Hypothalamus (tissue), 51 donors: ENCODE results near the gene TNFAIP3.
"Not testable (repeated sequence)": the region's sequence is repeated elsewhere in the genome, so short reads cannot be mapped to it uniquely, and the experiment has no call there.

Source experiments
- DNase-seq, 51 donors: peaks; one replicate each; lab custom pipeline; 2025; lab: John Stamatoyannopoulos, UW

The TNFAIP3 gene

DNA sequence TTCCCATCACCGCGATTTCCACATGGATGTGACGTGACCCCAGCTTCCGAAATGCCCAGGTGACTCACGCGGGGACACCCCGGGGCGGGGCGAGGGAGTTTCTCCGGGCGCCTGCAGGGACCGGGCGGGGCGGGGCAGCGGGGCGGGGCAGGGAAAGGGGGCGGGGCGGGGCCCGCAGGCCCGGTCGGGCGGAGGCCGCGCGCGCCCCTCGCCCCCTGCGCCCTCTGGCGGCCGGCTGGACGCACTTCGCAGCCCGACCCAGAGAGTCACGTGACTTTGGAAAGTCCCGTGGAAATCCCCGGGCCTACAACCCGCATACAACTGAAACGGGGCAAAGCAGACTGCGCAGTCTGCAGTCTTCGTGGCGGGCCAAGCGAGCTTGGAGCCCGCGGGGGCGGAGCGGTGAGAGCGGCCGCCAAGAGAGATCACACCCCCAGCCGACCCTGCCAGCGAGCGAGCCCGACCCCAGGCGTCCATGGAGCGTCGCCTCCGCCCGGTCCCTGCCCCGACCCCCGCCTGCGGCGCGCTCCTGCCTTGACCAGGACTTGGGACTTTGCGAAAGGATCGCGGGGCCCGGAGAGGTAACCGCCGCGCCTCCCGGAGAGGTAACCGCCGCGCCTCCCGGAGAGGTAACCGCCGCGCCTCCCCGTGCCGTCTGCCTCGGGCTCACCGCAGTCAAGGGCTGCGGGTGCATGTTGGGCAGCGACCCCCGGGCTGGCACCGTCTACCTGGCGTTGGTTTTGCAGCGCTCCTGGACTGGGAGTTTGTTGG is at the start of gene TNFAIP3:
Gene TNFAIP3, plus strand, starts transcription at position 346 of the 771 bp plus-strand sequence. CDS start 3,969 bp downstream, outside the sequence.
- peak; percentile 27 to 90 (median 76) for DNase-seq

DNA sequence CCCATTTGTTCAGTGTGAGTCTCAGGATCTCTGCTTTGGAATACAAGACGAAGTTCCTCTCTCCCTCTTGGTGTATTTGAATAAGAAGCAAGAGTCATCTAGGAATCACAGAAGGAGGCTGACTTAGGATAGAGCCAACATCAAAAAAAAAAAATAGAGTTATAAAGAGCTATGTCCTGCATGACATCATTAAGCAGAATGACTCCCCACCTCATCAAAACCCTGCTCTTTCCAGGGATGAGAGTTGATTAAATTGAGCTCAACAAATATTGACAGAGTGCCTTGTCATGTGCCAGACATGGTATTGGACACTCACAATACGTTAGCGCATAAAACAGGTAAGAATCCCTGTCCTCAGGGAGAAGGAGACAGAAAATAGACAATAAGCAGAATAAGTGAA is 48.6 kb upstream of the TNFAIP3 start:
- DNase-seq, result no peak

DNA sequence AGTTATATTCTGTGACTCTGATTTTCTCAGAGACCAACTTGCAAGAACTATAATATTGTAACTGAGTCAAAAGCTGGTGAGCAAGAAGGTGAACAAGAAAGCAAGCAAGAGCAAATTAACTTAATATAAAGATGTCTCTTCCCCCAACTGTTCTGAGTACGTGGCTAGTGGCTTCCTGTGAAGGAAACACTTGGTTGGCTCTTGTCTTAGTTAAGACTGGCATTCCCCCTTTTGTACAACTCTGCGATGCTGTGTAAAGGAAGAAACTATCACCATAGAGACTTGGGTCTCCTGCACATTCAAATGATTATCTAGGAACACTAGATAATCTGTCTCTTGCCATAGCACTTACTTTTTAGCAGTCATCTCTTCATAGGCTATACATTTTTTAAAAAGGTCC is 47.3 kb upstream of the TNFAIP3 start:
- DNase-seq, result no peak

DNA sequence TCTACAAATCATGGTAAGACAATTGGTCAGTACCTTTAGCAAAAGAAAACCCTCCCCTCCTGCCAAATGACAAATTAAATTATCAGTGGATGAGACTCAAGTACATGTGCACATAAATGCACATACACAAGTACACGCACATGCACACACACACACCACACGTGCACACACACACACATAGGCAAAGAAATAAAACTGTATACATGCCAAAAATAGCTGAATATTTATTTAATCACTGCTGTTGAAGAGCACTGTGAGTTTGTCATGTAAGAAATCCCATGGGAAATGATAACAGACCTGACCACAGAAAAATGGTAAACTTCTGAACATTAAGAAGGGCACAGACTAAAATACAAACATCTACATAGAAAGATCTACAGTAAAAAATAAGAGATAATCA is 46.6 kb upstream of the TNFAIP3 start:
- no peak for DNase-seq

DNA sequence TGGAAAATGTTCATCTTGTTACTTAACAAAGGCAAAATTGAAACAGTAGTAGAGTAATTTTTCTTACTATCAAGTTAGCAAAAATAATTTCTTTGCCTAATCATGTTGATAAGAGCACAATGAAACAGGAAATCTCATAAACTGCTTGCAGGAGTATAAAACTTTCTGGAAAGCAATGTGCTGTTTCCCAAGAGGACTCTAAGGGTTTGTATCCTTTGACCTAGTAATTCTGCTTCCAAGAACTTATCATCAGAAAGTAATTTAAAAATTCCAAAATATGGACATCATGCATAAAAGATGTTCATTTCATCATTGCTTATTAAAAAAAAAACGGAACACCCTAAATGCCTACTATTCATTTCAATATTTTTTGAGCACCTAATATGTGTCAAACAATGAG is 46.1 kb upstream of the TNFAIP3 start:
- no peak for DNase-seq

DNA sequence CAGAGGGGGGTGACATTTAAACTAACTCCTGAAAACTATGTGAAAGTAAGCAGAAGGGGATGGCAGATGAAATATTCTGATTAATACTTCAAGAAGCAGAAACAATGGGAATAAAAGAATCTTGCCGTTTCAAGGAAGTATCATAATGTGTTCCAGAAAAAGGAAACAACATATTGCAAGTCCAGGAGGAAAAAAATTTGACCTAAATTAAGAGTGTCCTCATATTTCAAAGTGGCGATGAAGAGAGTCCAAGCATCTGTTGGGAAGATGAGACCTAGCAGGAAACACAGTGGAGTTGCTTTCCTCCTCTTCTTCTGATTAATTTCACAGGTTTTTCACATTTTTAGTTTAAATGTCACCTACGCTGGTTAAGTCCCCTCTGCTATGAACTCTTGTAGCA is 45.6 kb upstream of the TNFAIP3 start:
- no peak for DNase-seq

DNA sequence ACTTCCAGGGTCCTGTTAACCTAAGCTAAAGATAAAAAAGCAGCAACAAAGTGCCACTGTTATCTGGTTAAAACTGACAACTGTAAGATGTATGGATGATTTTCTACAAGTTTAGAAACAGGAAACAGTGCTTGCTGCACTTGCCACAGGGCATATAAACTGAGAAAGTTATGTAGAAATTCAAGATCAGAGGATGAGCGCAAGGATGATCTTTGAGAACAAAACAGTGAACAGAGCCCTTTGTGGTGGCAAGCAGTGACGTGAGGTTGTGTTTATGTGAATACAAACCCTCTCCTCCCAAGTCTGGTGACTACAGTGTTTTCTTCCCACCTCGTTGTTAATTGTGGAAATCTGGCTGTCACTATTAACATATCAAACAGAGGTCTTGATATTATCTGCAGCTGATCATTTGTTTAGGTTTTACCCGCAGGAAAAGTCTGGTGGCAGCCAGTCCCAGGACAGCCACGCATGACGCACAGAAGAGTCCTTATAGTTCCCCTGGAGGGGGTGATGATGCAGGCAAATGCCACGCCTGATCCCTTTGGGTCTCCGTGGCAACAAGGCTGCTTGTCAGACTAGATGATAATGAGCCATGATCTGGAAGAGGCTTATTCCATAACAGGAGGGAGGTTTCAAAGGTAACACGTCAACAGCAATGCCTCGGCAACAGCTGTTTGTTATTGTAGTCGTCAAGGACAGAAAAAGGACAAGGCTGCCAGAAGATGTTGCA is 43.1 kb upstream of the TNFAIP3 start:
- peak in 17 of 51 donors; percentile 0 to 46 (median 12) for DNase-seq

DNA sequence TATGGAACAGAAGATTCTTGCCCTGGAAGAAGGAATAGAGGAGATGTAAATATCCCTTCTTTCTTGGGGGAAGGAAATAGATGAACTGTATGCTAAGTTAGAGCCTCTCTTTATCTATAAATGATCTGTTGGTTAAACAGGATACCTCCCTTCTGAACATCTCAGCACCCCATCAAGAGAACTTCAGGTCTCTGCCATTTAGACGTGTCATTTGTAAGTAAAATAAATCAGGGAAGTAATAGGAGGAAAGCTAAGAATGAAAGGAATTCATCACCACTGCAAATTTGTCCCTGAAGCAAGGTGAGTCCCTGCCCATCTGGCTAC is 42.5 kb upstream of the TNFAIP3 start:
- no peak for DNase-seq

DNA sequence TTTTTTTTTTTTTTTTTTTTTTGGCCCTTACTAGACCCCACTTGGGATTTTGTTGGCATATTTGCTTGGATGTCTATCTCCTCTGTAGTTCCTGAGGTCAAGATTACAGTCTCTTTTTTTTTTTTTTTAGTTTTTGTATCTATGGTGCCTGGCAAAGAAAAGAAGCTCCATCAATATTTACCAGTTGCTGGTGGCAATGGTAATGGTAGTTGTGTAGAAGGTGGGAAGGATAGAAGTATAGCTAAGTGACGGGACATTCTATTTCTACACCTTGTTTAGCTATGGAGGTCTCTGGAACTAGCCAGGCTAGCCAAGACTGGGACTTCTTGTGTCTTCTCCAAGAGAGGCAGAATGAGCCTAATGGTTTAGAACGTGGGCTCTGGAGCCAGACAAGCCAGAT is 42.2 kb upstream of the TNFAIP3 start:
- no peak for DNase-seq

DNA sequence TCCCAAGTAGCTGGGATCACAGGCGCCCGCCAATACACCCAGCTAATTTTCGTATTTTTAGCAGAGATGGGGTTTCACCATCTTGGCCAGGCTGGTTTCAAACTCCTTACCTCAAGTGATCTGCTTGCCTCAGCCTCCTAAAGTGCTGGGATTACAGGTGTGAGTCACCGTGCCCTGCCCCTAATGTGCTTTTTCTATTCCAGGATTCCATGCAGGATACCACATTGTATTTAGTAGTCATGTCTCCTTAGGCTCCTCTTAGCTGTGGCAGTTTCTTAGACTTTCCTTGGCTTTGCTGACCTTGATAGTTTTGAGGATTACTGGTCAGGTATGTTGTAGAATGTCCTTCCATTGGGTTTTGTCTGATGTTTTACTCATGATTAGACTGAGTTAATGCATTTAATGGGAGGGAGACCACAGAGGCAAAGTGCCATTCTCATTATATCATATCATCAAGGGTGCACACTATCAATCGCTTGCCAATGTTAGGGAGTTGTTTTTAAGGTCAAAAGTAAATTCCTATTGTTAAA is 39.6 kb upstream of the TNFAIP3 start:
- DNase-seq, result no peak

DNA sequence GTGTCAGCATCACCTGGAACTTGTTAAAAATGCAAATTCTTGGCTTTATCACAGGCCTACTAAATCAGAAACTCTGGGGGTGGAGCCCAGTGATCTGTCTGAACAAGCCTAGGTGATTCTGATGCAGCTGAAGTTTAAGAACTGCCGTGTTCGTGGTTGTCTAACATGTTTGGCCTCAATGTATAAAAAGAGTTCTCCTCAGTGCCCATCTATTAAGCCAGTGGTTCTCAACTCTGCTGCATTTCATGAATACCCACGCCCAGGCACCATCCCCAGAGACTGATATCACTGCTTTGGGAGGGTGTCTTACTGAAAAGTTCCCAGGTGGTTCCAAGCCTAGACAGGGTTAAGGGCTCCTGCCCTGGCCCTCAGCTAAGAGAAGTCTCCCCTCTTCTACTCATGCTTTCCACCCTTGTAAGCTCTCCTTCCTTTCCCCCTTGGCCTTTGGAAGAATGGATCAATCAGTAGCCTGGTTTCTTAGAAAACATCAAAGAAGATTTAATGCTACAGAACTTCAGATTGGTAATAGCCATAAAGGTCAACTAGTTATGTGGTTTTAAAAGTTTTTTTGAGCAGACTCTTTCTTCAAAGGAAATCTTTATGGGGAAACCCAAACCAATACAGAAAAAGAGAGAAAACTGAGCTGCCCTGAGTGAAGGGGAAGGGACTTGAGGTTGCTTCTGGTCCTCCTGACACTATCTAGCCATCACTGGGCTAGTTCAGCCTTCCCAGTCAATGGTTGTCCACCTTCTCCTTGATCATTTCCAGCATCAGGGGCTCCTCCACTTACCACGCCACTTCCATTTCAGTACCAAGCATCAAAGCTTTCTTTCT is 38.9 kb upstream of the TNFAIP3 start:
- DNase-seq, result no peak

DNA sequence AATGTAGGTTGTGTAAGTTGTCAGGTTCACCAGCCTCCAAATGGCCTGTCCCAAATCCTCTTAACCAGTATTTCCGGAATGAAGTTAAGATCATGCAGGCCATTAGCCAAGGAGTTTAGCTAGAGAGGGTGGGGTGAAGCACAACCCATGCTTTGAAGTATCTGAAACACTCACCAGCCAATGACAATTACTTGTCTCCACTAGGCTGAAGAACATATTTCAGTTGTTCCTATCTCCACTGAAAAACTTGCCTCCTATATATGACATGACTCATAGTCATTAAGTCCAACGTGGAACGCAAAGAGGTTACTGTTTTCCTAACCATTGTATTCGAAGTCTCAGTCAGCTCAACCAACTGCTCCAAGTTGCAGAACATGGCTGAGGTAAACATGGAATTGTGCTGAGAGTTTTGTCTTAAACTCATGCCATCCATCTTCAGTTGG is 37.4 kb upstream of the TNFAIP3 start:
- DNase-seq, result no peak

DNA sequence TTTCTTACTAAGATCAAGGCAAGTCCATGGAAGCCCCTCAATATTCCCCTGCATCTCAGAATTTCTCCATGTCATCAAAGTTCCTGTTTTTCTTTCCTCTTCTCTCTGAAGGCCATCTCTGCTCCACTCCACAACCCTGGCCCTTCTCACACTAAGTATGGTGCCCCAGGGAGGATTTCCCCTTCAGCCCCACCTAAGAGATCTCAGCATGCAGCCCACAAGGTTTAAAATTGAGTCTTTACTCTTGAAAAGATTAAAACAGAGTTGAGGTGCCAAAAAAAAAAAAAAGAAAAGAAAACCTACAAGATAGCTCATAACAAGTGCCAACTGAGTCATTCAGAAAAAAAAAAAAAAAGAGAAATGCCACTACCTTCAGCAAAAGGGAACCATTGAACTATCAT is 36.5 kb upstream of the TNFAIP3 start:
- no peak for DNase-seq

DNA sequence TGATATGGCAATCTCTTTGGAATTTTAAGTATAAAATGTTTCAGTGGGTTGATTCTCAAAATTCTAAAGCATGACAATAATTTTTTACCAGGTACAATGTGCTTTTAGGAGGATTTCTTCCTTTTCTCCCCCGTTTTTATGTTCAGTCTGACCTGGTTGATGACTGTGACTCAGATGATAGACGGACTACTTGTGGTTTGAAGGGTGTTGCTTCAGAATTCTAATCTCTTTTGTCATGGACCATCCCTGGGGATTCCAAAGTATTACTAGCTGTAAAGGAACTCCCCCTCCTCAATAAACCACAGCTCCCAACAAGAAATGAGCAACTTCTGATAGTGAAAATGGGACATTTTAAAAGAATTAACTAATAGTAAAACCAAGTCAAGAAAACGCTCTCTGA is 34.9 kb upstream of the TNFAIP3 start:
- DNase-seq, result no peak

DNA sequence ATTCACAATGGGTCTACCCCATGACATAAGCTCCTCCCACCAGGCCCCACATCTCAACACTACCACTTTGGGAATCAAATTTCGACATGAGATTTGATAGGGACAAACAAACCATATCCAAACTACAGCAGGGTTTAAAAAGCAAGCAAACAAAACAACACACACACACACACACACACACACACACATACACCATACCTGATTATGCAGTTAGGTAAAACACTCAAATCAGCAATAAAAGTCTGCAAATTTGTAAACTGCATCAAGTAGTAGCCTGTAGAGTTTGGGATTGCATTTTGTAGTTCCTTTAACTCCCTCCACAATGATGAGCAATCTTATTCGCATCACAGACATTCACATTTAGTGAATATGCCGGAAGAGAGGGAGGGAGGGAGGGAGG is 32.6 kb upstream of the TNFAIP3 start:
- no peak for DNase-seq

DNA sequence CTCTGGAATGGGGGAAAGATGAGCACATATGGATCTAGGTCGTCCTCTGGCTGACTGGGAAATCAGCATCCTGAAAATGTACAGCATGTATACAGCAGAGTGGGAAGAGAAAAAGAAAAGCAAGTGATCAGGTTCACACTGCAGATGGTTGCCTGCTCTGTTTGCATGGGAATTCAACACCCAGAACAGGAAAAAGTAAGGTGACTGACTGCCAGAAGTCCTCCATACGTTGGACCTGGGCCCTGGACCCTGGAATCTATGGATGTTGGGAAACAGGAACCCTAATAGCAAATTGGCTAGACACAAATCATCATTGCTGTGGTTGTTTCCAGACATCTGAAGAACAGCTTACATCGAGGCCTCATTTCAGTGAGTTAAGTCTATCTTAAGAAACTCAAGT is 30.3 kb upstream of the TNFAIP3 start:
- no peak for DNase-seq

DNA sequence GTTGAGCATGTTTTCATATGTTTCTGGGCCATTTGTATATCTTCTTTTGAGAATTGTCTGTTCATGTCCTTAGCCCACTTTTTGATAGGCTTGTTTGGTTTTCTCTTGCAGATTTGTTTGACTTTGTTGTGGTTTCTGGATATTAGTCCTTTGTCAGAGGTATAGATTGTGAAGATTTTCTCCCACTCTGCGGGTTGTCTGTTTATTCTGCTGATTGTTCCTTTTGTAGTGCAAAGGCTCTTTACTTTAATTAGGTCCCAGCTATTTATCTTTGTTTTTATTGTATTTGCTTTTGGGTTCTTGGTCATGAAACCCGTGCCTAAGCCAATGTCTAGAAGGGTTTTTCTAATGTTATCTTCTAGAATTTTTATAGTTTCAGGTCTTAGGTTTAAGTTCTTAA is 29.0 kb upstream of the TNFAIP3 start:
- DNase-seq, result not testable (repeated sequence)

DNA sequence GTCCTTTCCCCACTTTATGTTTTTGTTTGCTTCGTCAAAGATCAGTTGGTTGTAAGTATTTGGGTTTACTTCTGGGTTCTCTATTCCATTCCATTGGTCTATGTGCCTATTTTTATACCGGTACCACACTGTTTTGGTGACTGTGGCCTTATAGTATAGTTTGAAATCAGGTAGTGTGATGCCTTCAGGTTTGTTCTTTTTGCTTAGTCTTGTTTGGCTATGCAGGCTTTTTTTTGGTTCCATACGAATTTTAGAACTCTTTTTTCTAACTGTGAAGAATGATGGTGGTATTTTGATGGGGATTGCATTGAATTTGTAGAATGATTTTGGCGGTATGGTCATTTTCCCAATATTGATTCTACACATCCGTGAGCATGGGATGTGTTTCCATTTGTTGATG is 28.5 kb upstream of the TNFAIP3 start:
- DNase-seq, result not testable (repeated sequence)

DNA sequence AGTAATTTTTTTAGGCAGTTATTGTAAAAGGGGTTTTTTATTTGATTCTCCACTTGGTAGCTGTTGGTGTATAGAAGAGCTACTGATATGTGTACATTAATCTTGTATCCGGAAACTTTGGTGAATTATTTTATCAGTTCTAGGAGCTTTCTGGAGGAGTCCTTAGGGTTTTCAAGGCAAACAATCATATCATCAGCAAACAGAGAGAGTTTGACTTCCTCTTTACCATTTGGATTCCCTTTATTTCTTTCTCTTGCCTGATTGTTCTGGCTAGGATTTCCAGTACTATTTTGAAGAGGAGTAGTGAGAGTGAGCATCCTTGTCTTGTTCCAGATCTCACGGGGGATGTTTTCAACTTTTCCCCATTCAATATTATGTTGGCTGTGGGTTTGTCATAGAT is 28.0 kb upstream of the TNFAIP3 start:
- no peak for DNase-seq

DNA sequence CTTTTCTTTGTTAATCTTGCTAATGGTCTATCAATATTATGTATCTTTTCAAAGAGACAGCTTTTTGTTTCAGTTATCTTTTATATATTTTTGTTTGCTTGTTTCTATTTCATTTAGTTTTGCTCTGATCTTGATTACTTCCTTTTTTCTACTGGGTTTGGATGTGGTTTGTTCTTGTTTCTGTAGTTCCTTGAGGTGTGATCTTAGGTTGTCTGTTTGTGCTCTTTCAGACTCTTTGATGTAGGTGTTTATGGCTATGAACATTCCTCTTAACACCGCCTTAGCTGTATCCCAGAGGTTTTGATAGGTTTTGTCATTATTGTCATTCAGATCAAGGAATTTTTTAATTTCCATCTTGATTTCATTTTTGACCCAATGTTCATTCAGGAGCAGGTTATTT is 26.8 kb upstream of the TNFAIP3 start:
- no peak for DNase-seq

DNA sequence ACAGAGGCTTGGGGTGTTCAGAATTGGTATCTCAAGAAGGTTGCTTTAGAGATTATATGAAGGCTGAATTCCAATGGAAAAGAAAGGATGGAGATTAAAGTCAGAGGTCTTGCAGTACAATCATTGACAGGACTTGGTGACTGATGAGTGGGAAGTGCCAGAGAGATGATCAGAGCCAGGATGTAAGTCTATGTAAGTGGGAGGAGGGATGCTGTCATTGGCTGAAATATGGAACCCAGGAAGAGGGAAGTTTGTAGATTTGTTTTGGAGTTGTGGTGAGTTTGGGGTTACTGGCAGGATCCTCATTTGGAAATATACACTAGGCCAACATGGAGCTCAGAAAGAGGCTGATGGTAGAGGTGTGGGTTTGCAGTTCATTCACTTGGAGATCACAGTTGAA is 23.8 kb upstream of the TNFAIP3 start:
- DNase-seq, result no peak
